LNCAP (cell line): ENCODE data around the gene FAM107B.
A peak's percentile ranks its signal among the peaks of the same experiment; 100 is the strongest.

Source experiments
- CTCF ChIP-seq: fragments of 450-650 bp; IDR thresholded peaks from 2 replicates; pipeline ENCODE4 v1.5.1; 2017; ENCODE audit warnings: mild to moderate bottlenecking

Gene FAM107B

GRCh38 chr10:14774797-14775196 lies at the start of gene FAM107B:
FAM107B (minus strand) TSS chr10:14774897; CDS start chr10:14774663, 234 bp downstream.
- no peak for TF ChIP-seq CTCF

- TF ChIP-seq CTCF = no peak
These were observed 49.3 kb upstream of the FAM107B start for GRCh38 chr10:14823966-14824365.

- TF ChIP-seq CTCF = peak; percentile 73
These were observed 48.4 kb upstream of the FAM107B start for GRCh38 chr10:14822879-14823755.

- TF ChIP-seq CTCF = no peak
These were observed 47.1 kb upstream of the FAM107B start for GRCh38 chr10:14821635-14822375.

GRCh38 chr10:14820775-14821154 lies 46.1 kb upstream of the FAM107B start:
- no peak for TF ChIP-seq CTCF

- no peak for TF ChIP-seq CTCF
These were observed 45.5 kb upstream of the FAM107B start for GRCh38 chr10:14820010-14820774.

- TF ChIP-seq CTCF = no peak
These were observed 41.0 kb upstream of the FAM107B start for GRCh38 chr10:14815681-14816080.
